ENCODE data around the gene RGS6. TPM values are rescaled to one million over a fixed set of nuclear protein-coding genes. Genes with fewer than 3 reads are reported as not detected.

RGS6 gene
- total and polyA plus RNA-seq, 2 of the 4 experiments (the other 2 are of a cell fraction) = not detected

- 0 out of 3 replicates have a peak overlapping the region, but pooled peaks have one; percentile 85 for H2BK15ac ChIP-seq (ENCODE audit: low read depth, low read length)
- H3K79me1 ChIP-seq (ENCODE audit: low read depth in 1 of 2, low read length in 2 of 2) = no peaks in the 10 kb centered on the region
- no peak overlapping the region for H2AFZ ChIP-seq (replicated peaks; ENCODE audit: low read length, poor library complexity)
- peak overlapping the region; percentile 27; the same call in 1 of the 2 replicates for H3K4ac ChIP-seq (ENCODE audit: low read depth, low read length)
- no peak for ATAC-seq (ENCODE audit: low read depth)
- peaks cover 6% of the 10 kb centered on the region; the same call in 1 of the 2 replicates for H3K9me1 ChIP-seq (ENCODE audit: insufficient read depth, low read length)
- peak overlapping the region; percentile 86 for H2BK120ac ChIP-seq (ENCODE audit: low read depth, low read length)
- no peak overlapping the region for H4K91ac ChIP-seq (ENCODE audit: insufficient read depth, low read depth, low read length)
- H3K18ac ChIP-seq (ENCODE audit: low read depth, low read length) = peak overlapping the region; percentile 14; the same call in 1 of the 2 replicates
- no peak overlapping the region for H3K4me2 ChIP-seq (ENCODE audit: low read depth, low read length)
- H2AK5ac ChIP-seq (ENCODE audit: low read depth, low read length) = peak overlapping the region; percentile 14; the same call in 1 of the 2 replicates
- H2BK20ac ChIP-seq (ENCODE audit: low read depth, low read length) = peak overlapping the region; percentile 69; the same call in 1 of the 2 replicates
- no CpG with 5 or more reads among the region's 4 CpGs for WGBS, 2 experiments (ENCODE audit: extremely low coverage in 2 of 2, insufficient read length in 1 of 2)
- H3K23ac ChIP-seq (ENCODE audit: low read depth, low read length) = no peak overlapping the region
- H3K27me3 ChIP-seq (ENCODE audit: control insufficient read depth, insufficient read depth, low read length) = no peaks in the 10 kb centered on the region
- H3K9ac ChIP-seq (ENCODE audit: low read depth, low read length) = no peak overlapping the region
- H4K5ac ChIP-seq (ENCODE audit: low read depth, low read length) = peak overlapping the region; percentile 23; the same call in 1 of the 2 replicates
- no peak overlapping the region for H3K27ac ChIP-seq (ENCODE audit: insufficient read depth, low read length)
- no peak for DNase-seq
- no peaks in the 10 kb centered on the region for H3K36me3 ChIP-seq (ENCODE audit: control insufficient read depth, insufficient read depth, low read length)
- H3K56ac ChIP-seq (ENCODE audit: extremely low read depth, insufficient read depth, low read length) = no peak overlapping the region
- H3K9me3 ChIP-seq (ENCODE audit: control insufficient read depth, insufficient read depth, low read length) = no peaks in the 10 kb centered on the region
- H3K4me3 ChIP-seq (ENCODE audit: insufficient read depth, low read depth, low read length) = no peak overlapping the region
- H3K14ac ChIP-seq (replicated peaks; ENCODE audit: low read depth, low read length) = peak overlapping the region; percentile 8; the same call in 1 of the 2 replicates
- TF ChIP-seq RAD21 (IDR thresholded peaks at IDR 0.05; ENCODE audit: low read length) (no peak), MAZ (IDR thresholded peaks at IDR 0.05; ENCODE audit: borderline replicate concordance, low read depth, low read length) (no peak), BHLHE40 (IDR thresholded peaks at IDR 0.05; ENCODE audit: low read depth, low read length) (no peak), MAFK (IDR thresholded peaks at IDR 0.05; ENCODE audit: low read depth, low read length) (no peak), RFX5 (IDR thresholded peaks at IDR 0.05; ENCODE audit: low read depth, low read length) (no peak), RCOR1 (IDR thresholded peaks at IDR 0.05; ENCODE audit: insufficient replicate concordance, low read length) (no peak), CTCF (conservative IDR thresholded peaks at IDR 0.05; ENCODE audit: low read depth, low read length) (no peak), FOS (IDR thresholded peaks at IDR 0.05; ENCODE audit: low read depth, low read length) (no peak), SMC3 (IDR thresholded peaks at IDR 0.05; ENCODE audit: low read depth, low read length) (no peak), POLR2A (IDR thresholded peaks at IDR 0.05; ENCODE audit: low read depth, low read length) (no peak), CEBPB (IDR thresholded peaks at IDR 0.05; ENCODE audit: low read depth, low read length) (no peak), CHD1 (IDR thresholded peaks at IDR 0.05; ENCODE audit: low read depth, low read length) (no peak), NFE2L2 (IDR thresholded peaks at IDR 0.05; ENCODE audit: low read depth, low read length) (no peak), ELK1 (IDR thresholded peaks at IDR 0.05; ENCODE audit: borderline replicate concordance, low read depth, low read length) (no peak), MXI1 (IDR thresholded peaks at IDR 0.05; ENCODE audit: borderline replicate concordance, low read depth, low read length) (no peak)
- CTCF ChIA-PET = no interaction called here
- in situ Hi-C loops (cut with MboI; ENCODE audit: low sequenced_read_pairs) (loop anchor here (5.0 kb wide), 1 partner anchor 388 kb away; no protein-coding TSS in a partner anchor), dilution Hi-C loops (cut with HindIII; ENCODE audit: low sequenced_read_pairs, unreplicated experiment) (no loop called here), intact Hi-C loops (cut with micrococcal nuclease) (loop anchor here (5.0 to 10.0 kb wide), 3 partner anchors 148 to 228 kb away; no protein-coding TSS in a partner anchor)
- BruUV-seq (replicated peaks) = no TSS peak
- H4K20me1 ChIP-seq (ENCODE audit: insufficient read depth, low read length) = no peaks in the 10 kb centered on the region
- H2AK9ac ChIP-seq (replicated peaks; ENCODE audit: low read depth, low read length, poor library complexity) = no peak overlapping the region
- no peak overlapping the region for H2BK5ac ChIP-seq (ENCODE audit: low read depth, low read length, poor library complexity, severe bottlenecking)
- H4K8ac ChIP-seq (ENCODE audit: low read depth in 2 of 2, low read length in 2 of 2) = peak overlapping the region in 1 of 2 experiments; percentile 14; a peak in 1 of 4 replicates
- POLR2A ChIA-PET (ENCODE audit: unreplicated experiment) = no interaction called here
- H3K4me1 ChIP-seq (ENCODE audit: control insufficient read depth, insufficient read depth, low read length) = peaks cover 18% of the 10 kb centered on the region
These were observed 586.7 kb downstream of the RGS6 start for GRCh38 chr14:72518809-72519377.
